Measurements from ENCODE around the gene NUCKS1. TPM values are rescaled to one million over a fixed set of nuclear protein-coding genes. Genes with fewer than 3 reads are reported as not detected.

Gene NUCKS1
- total RNA-seq, 1 experiment from 2014 or later: 237 TPM

GRCh38 chr1:205741681-205742080, 8.3 kb downstream of the NUCKS1 start (continued):
- TF ChIP-seq ZBTB33 (IDR thresholded peaks at IDR 0.05; ENCODE audit: extremely low read depth, insufficient replicate concordance, low read length) (no peak), REST (IDR thresholded peaks at IDR 0.05; ENCODE audit: low read depth) (no peak)

GRCh38 chr1:205739348-205740160, 10.4 kb downstream of the NUCKS1 start:
- Histone ChIP-seq H3K27me3 (ENCODE audit: insufficient read depth, low read length) (no peaks in the 10 kb centered on the region), H3K79me2 (ENCODE audit: insufficient read depth, low read length) (peaks cover 97% of the 10 kb centered on the region), H3K9me2 (ENCODE audit: insufficient read depth) (no peaks in the 10 kb centered on the region), H3K4me3 (replicated peaks in 1 of 2; ENCODE audit: low read depth in 1 of 2, low read length in 2 of 2) (no peak overlapping the region), H3K4me1 (ENCODE audit: control insufficient read depth in 1 of 2, insufficient read depth in 2 of 2, low read length in 2 of 2) (peaks cover 20 to 29% of the 10 kb centered on the region in 2 experiments), H3K27ac (ENCODE audit: low read depth, low read length) (no peak overlapping the region), H3K4me2 (ENCODE audit: low read length) (no peak overlapping the region), H3K9me3 (ENCODE audit: control insufficient read depth in 1 of 2, insufficient read depth in 1 of 2, low read depth in 1 of 2, low read length in 2 of 2) (no peaks in the 10 kb centered on the region), H4K20me1 (ENCODE audit: insufficient read depth) (0 out of 2 replicates have a peak, but pooled peaks cover 10% of the 10 kb centered on the region), H3K36me3 (ENCODE audit: control insufficient read depth in 1 of 2, insufficient read depth in 2 of 2, low read length in 2 of 2) (no peaks in the 10 kb centered on the region; a peak in 2 of 4 replicates), H2AFZ (ENCODE audit: low read depth, low read length, poor library complexity, severe bottlenecking) (no peak overlapping the region), H3K9ac (ENCODE audit: low read length) (no peak overlapping the region)
- RAD21 ChIA-PET (ENCODE audit: low non-redundant PET in 1 of 2, low total read pairs in 2 of 2, uncharacterized antibody in 2 of 2, unreplicated experiment in 2 of 2): no interaction called here
- intact Hi-C loops (cut with micrococcal nuclease): no loop called here
- POLR2A ChIA-PET: interaction anchor here (0.7 to 1.0 kb wide), 2 partner anchors 10 to 831 kb away, joined by 3 read pairs; no protein-coding TSS in a partner anchor
- CTCF ChIA-PET: interaction anchor here (0.6 to 2.0 kb wide), 3 partner anchors 25 to 81 kb away, joined by 3 to 13 read pairs (median 3); no protein-coding TSS in a partner anchor
- TF ChIP-seq CTCF (IDR thresholded peaks at IDR 0.05 in 2 of 3, conservative IDR thresholded peaks at IDR 0.05 in 1 of 3; ENCODE audit: borderline replicate concordance in 1 of 3, insufficient read depth in 1 of 3, low read depth in 2 of 3, low read length in 2 of 3): peak in 2 of 3 experiments; percentile 19 to 20; a peak in 3 of 6 replicates
- no peak for TF ChIP-seq EGR1 (IDR thresholded peaks at IDR 0.05; ENCODE audit: low read depth)
- ATAC-seq: peak; percentile 47; the same call in 1 of the 2 replicates
- BruUV-seq (replicated peaks): no TSS peak
- no peak for DNase-seq (ENCODE audit: low read depth, low spot score)
